GM23338 (cell line): ENCODE results near the gene ARL13A. TPM values are rescaled to one million over a fixed set of nuclear protein-coding genes. Genes with fewer than 3 reads are reported as not detected.

Experiments
- ATAC-seq: fragments of 200-7000 bp; cut with Tn5 transposase; 3 replicates; pipeline ENCODE4 v1.9.1; 2020
- DNase-seq: peaks from one replicate; pipeline ENCODE4 v3.0.0-alpha.2; 2015; ENCODE audit warnings: low spot score
- H2AFZ ChIP-seq: fragments of 200-600 bp; sonication (generic); 2 replicates; pipeline ENCODE4 v1.8.0; 2016; ENCODE audit warnings: antibody characterized with exemption, mild to moderate bottlenecking, moderate library complexity
- H3F3A ChIP-seq: fragments of 200-600 bp; sonication (generic); replicated peaks from 2 replicates; pipeline ENCODE4 v1.8.0; 2017; ENCODE audit warnings: antibody characterized with exemption, mixed run types, low read depth
- H3K27ac ChIP-seq: fragments of 200-600 bp; sonication (generic); 2 replicates; pipeline ENCODE4 v1.6.1; 2016; ENCODE audit warnings: low read depth
- H3K27me3 ChIP-seq: fragments of 200-600 bp; sonication (generic); 2 replicates; pipeline ENCODE4 v1.8.0; 2016; ENCODE audit warnings: mild to moderate bottlenecking, mixed run types, moderate library complexity; ENCODE audit not compliant: insufficient read depth
- H3K36me3 ChIP-seq: fragments of 200-600 bp; sonication (generic); 2 replicates; pipeline ENCODE4 v1.8.0; 2016; ENCODE audit warnings: mild to moderate bottlenecking; ENCODE audit not compliant: insufficient read depth
- H3K4me1 ChIP-seq: fragments of 200-600 bp; sonication (generic); 2 replicates; pipeline ENCODE4 v1.8.0; 2016; ENCODE audit warnings: mild to moderate bottlenecking, moderate library complexity; ENCODE audit not compliant: insufficient read depth
- H3K4me2 ChIP-seq: fragments of 200-600 bp; sonication (generic); 2 replicates; pipeline ENCODE4 v1.7.1; 2017; ENCODE audit warnings: mixed run types
- H3K4me3 ChIP-seq: fragments of 200-600 bp; sonication (generic); 2 replicates; pipeline ENCODE4 v1.6.1; 2016; ENCODE audit warnings: mixed run types
- H3K79me2 ChIP-seq: fragments of 200-600 bp; sonication (generic); replicated peaks from 2 replicates; pipeline ENCODE4 v1.8.0; 2017; ENCODE audit warnings: mild to moderate bottlenecking; ENCODE audit not compliant: insufficient read depth
- H3K9me2 ChIP-seq: fragments of 200-600 bp; sonication (generic); 2 replicates; pipeline ENCODE4 v1.8.0; 2017; ENCODE audit not compliant: insufficient read depth
- H4K20me1 ChIP-seq: fragments of 200-600 bp; sonication (generic); replicated peaks from 2 replicates; pipeline ENCODE4 v1.8.0; 2017; ENCODE audit warnings: mild to moderate bottlenecking; ENCODE audit not compliant: insufficient read depth
- H3K27ac Mint-ChIP-seq: 2 replicates; pipeline ENCODE4 v1.8.0; 2020; ENCODE audit warnings: inconsistent platforms, mild to moderate bottlenecking, moderate library complexity, mixed read lengths
- H3K27me3 Mint-ChIP-seq: 3 replicates; pipeline ENCODE4 v1.8.0; 2022; ENCODE audit warnings: low read depth, mild to moderate bottlenecking, moderate library complexity, mixed read lengths, inconsistent platforms; ENCODE audit not compliant: insufficient read depth, poor library complexity
- H3K36me3 Mint-ChIP-seq: 3 replicates; pipeline ENCODE4 v1.8.0; 2021; ENCODE audit warnings: low read depth, mild to moderate bottlenecking, inconsistent platforms, moderate library complexity, mixed read lengths
- H3K4me1 Mint-ChIP-seq: 3 replicates; pipeline ENCODE4 v1.8.0; 2020; ENCODE audit warnings: mild to moderate bottlenecking, inconsistent platforms, mixed read lengths
- H3K4me3 Mint-ChIP-seq: 3 replicates; pipeline ENCODE4 v1.8.0; 2021; ENCODE audit warnings: moderate library complexity, mild to moderate bottlenecking, inconsistent platforms, mixed read lengths
- H3K9me3 Mint-ChIP-seq: 3 replicates; pipeline ENCODE4 v1.8.0; 2020; ENCODE audit warnings: moderate library complexity, mild to moderate bottlenecking, inconsistent platforms, mixed read lengths
- CREB1 ChIP-seq: fragments of 250-450 bp; sonication (Bioruptor Pico); IDR thresholded peaks from 2 replicates; pipeline ENCODE4 v1.5.0; 2020; ENCODE audit warnings: low read depth, mild to moderate bottlenecking, moderate library complexity
- EZH2 ChIP-seq: fragments of 200-600 bp; sonication (generic); IDR thresholded peaks from one replicate; pipeline ENCODE4 v1.8.0; 2017; ENCODE audit warnings: antibody characterized with exemption, mild to moderate bottlenecking, low read depth; ENCODE audit not compliant: unreplicated experiment
- JUNB ChIP-seq: IDR thresholded peaks from one replicate; pipeline ENCODE4 v1.6.1; 2016; ENCODE audit warnings: antibody characterized with exemption; ENCODE audit not compliant: unreplicated experiment
- NANOG ChIP-seq: IDR thresholded peaks from 2 replicates; pipeline ENCODE4 v1.6.1; 2016; ENCODE audit warnings: antibody characterized with exemption, borderline replicate concordance
- STAT1 ChIP-seq: IDR thresholded peaks from one replicate; pipeline ENCODE4 v1.6.1; 2016; ENCODE audit warnings: antibody characterized with exemption; ENCODE audit not compliant: unreplicated experiment
- ZNF114 ChIP-seq: fragments of 250-450 bp; sonication (Bioruptor Pico); IDR thresholded peaks from 2 replicates; pipeline ENCODE4 v1.5.0; 2020; ENCODE audit warnings: mild to moderate bottlenecking, moderate library complexity
- polyA plus RNA-seq: library from polyadenylated mRNA; unstranded; fragments of >200 nt; fragmentation: Nextera tagmentation; extraction: Ambion mirVana; gene quantifications from 2 replicates; pipeline ENCODE4 v1.2.1, GENCODE V29; 2016
- total RNA-seq: library from RNA; depleted of rRNA; stranded (reverse); fragments of >200 nt; shearing (Covaris generic); gene quantifications from 2 replicates; pipeline ENCODE4 v1.2.3, GENCODE V29; 2014
- TF ChIP-seq, protein P1 (sequence below): IDR thresholded peaks from 2 replicates; pipeline ENCODE4 v1.6.1; 2016; ENCODE audit warnings: antibody characterized with exemption
- TF ChIP-seq, protein P2 (sequence below): IDR thresholded peaks from one replicate; pipeline ENCODE4 v1.6.1; 2018; ENCODE audit warnings: antibody characterized with exemption; ENCODE audit not compliant: unreplicated experiment
- TF ChIP-seq, protein P3 (sequence below), 2 experiments: fragments of 200-600 bp in 1 of 2; sonication (generic) in 1 of 2; conservative IDR thresholded peaks; 2 replicates each; pipeline versions ENCODE4 v1.5.1 to v1.6.1; 2016 to 2017; ENCODE audit warnings: antibody characterized with exemption in 2 of 2, low read depth in 2 of 2, mild to moderate bottlenecking in 2 of 2, moderate library complexity in 1 of 2

ARL13A gene
- total and polyA plus RNA-seq, 2 experiments from 2014 or later: not detected

DNA sequence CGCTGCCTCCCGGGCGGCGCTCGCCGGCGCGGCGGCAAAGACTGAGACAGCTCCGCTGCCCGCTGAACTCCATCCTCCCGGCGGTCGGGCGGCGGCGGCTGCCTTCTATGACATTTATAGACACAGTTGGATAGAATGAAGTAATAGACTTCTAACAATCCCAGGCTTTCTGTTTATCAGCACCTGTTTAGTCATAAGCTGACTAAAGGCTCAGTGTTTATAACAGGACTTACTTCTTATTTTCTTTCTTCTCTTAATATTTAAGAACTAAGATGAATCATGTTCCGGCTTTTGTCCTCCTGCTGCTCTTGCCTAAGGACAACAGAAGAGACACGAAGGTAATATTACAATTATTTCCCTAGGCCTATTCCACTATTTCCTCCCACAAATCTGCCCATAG is 3.9 kb downstream of the ARL13A start:
- H3K4me1 Mint-ChIP-seq: no peaks in the 10 kb centered on the region
- no peak overlapping the region for H3K4me3 Mint-ChIP-seq
- DNase-seq: no peak
- Histone ChIP-seq H3K9me2 (no peaks in the 10 kb centered on the region), H4K20me1 (no peaks in the 10 kb centered on the region), H3K27ac (no peak overlapping the region), H3K27me3 (no peaks in the 10 kb centered on the region), H3K4me3 (no peak overlapping the region), H3F3A (no peaks in the 10 kb centered on the region), H3K79me2 (no peaks in the 10 kb centered on the region), H3K4me2 (no peak overlapping the region), H3K4me1 (no peaks in the 10 kb centered on the region), H3K36me3 (no peaks in the 10 kb centered on the region), H2AFZ (no peak overlapping the region)
- H3K27ac Mint-ChIP-seq: no peak overlapping the region
- H3K27me3 Mint-ChIP-seq: no peaks in the 10 kb centered on the region
- no peak for ATAC-seq
- peaks cover 4% of the 10 kb centered on the region; the same call in 2 of the 3 replicates for H3K36me3 Mint-ChIP-seq
- TF ChIP-seq JUNB (no peak), STAT1 (no peak), CREB1 (CRISPR knock-in tag) (no peak), EZH2 (no peak), NANOG (no peak)
- TF ChIP-seq, protein P1, sequence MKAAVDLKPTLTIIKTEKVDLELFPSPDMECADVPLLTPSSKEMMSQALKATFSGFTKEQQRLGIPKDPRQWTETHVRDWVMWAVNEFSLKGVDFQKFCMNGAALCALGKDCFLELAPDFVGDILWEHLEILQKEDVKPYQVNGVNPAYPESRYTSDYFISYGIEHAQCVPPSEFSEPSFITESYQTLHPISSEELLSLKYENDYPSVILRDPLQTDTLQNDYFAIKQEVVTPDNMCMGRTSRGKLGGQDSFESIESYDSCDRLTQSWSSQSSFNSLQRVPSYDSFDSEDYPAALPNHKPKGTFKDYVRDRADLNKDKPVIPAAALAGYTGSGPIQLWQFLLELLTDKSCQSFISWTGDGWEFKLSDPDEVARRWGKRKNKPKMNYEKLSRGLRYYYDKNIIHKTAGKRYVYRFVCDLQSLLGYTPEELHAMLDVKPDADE: no peak
- TF ChIP-seq, protein P2, sequence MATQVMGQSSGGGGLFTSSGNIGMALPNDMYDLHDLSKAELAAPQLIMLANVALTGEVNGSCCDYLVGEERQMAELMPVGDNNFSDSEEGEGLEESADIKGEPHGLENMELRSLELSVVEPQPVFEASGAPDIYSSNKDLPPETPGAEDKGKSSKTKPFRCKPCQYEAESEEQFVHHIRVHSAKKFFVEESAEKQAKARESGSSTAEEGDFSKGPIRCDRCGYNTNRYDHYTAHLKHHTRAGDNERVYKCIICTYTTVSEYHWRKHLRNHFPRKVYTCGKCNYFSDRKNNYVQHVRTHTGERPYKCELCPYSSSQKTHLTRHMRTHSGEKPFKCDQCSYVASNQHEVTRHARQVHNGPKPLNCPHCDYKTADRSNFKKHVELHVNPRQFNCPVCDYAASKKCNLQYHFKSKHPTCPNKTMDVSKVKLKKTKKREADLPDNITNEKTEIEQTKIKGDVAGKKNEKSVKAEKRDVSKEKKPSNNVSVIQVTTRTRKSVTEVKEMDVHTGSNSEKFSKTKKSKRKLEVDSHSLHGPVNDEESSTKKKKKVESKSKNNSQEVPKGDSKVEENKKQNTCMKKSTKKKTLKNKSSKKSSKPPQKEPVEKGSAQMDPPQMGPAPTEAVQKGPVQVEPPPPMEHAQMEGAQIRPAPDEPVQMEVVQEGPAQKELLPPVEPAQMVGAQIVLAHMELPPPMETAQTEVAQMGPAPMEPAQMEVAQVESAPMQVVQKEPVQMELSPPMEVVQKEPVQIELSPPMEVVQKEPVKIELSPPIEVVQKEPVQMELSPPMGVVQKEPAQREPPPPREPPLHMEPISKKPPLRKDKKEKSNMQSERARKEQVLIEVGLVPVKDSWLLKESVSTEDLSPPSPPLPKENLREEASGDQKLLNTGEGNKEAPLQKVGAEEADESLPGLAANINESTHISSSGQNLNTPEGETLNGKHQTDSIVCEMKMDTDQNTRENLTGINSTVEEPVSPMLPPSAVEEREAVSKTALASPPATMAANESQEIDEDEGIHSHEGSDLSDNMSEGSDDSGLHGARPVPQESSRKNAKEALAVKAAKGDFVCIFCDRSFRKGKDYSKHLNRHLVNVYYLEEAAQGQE: no peak
- H3K9me3 Mint-ChIP-seq: peaks cover 13% of the 10 kb centered on the region

DNA sequence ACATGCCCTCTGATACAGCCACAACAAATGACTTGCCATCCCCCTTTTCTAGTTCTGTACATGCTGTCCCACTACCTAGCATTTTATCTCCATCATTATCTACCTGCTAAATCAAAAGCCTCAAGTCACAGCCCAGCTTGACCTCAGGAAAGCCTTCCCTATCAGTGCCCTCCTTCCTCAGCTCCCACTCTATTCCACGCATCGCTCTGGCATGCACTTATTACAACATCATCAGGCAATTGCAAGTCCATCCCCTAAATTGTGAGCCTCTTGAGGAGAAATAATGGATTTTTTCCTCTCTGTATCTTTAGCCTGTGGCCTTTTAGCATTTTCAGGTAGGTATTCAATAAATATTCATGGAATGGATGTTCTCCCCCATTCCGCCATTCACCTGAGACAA is 5.7 kb downstream of the ARL13A start:
- no peak for TF ChIP-seq NANOG
- TF ChIP-seq ZNF114 (CRISPR knock-in tag): no peak
- TF ChIP-seq, protein P3, sequence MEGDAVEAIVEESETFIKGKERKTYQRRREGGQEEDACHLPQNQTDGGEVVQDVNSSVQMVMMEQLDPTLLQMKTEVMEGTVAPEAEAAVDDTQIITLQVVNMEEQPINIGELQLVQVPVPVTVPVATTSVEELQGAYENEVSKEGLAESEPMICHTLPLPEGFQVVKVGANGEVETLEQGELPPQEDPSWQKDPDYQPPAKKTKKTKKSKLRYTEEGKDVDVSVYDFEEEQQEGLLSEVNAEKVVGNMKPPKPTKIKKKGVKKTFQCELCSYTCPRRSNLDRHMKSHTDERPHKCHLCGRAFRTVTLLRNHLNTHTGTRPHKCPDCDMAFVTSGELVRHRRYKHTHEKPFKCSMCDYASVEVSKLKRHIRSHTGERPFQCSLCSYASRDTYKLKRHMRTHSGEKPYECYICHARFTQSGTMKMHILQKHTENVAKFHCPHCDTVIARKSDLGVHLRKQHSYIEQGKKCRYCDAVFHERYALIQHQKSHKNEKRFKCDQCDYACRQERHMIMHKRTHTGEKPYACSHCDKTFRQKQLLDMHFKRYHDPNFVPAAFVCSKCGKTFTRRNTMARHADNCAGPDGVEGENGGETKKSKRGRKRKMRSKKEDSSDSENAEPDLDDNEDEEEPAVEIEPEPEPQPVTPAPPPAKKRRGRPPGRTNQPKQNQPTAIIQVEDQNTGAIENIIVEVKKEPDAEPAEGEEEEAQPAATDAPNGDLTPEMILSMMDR (conservative IDR thresholded peaks at IDR 0.05; ENCODE audit: low read depth in 2 of 2): no peak
- TF ChIP-seq, protein P2: no peak
- H3K27me3 Mint-ChIP-seq: no peaks in the 10 kb centered on the region

More for the DNA sequence above, 5.7 kb downstream of the ARL13A start:
- Histone ChIP-seq H3K4me2 (no peak overlapping the region), H3K79me2 (no peaks in the 10 kb centered on the region), H3F3A (no peaks in the 10 kb centered on the region), H3K36me3 (no peaks in the 10 kb centered on the region), H3K27me3 (no peaks in the 10 kb centered on the region), H3K4me1 (no peaks in the 10 kb centered on the region), H2AFZ (no peak overlapping the region), H3K4me3 (no peak overlapping the region), H3K27ac (no peak overlapping the region), H4K20me1 (no peaks in the 10 kb centered on the region), H3K9me2 (no peaks in the 10 kb centered on the region)
- H3K9me3 Mint-ChIP-seq: peaks cover 13% of the 10 kb centered on the region
- no peak overlapping the region for H3K27ac Mint-ChIP-seq
- DNase-seq (no peak), ATAC-seq (no peak)
- H3K36me3 Mint-ChIP-seq: peaks cover 4% of the 10 kb centered on the region; the same call in 2 of the 3 replicates
- H3K4me3 Mint-ChIP-seq: no peak overlapping the region
- H3K4me1 Mint-ChIP-seq: no peaks in the 10 kb centered on the region
